DOHH2 (cell line): ENCODE data around the gene WFIKKN2.

ENCODE experiments used
- H3F3A ChIP-seq: fragments of 200-600 bp; sonication (generic), shearing (Covaris generic); 2 replicates; pipeline ENCODE4 v1.6.0; 2016; ENCODE audit warnings: antibody characterized with exemption, mild to moderate bottlenecking; ENCODE audit not compliant: control insufficient read depth, insufficient read depth
- H3K27ac ChIP-seq: fragments of 200-600 bp; sonication (generic); 2 replicates; pipeline ENCODE4 v1.5.1; 2014; ENCODE audit warnings: low read depth, mild to moderate bottlenecking, low read length, moderate library complexity
- H3K27me3 ChIP-seq: fragments of 200-600 bp; sonication (generic); 2 replicates; pipeline ENCODE4 v1.6.1; 2014; ENCODE audit warnings: mild to moderate bottlenecking, low read length, mixed read lengths; ENCODE audit not compliant: control insufficient read depth
- H3K36me3 ChIP-seq: fragments of 200-600 bp; sonication (generic); 2 replicates; pipeline ENCODE4 v1.6.1; 2014; ENCODE audit warnings: mild to moderate bottlenecking, low read length, moderate library complexity, mixed read lengths; ENCODE audit not compliant: control insufficient read depth
- H3K4me1 ChIP-seq: fragments of 200-600 bp; sonication (generic); 2 replicates; pipeline ENCODE4 v1.6.1; 2014; ENCODE audit warnings: mild to moderate bottlenecking, low read length, mixed read lengths; ENCODE audit not compliant: control insufficient read depth
- H3K4me2 ChIP-seq: fragments of 200-600 bp; sonication (generic); 2 replicates; pipeline ENCODE4 v1.6.0; 2014; ENCODE audit warnings: mild to moderate bottlenecking, low read length, moderate library complexity
- H3K4me3 ChIP-seq: fragments of 200-600 bp; sonication (generic); 2 replicates; pipeline ENCODE4 v1.5.1; 2014; ENCODE audit warnings: mild to moderate bottlenecking, low read length, mixed read lengths
- H3K79me2 ChIP-seq: fragments of 200-600 bp; sonication (generic); 2 replicates; pipeline ENCODE4 v1.6.1; 2014; ENCODE audit warnings: mild to moderate bottlenecking, low read length, mixed read lengths; ENCODE audit not compliant: control insufficient read depth
- H3K9me2 ChIP-seq: fragments of 200-600 bp; sonication (generic); replicated peaks from 2 replicates; pipeline ENCODE4 v1.6.1; 2014; ENCODE audit warnings: mild to moderate bottlenecking, low read length, mixed read lengths; ENCODE audit not compliant: control insufficient read depth
- H3K9me3 ChIP-seq: fragments of 200-600 bp; sonication (generic); 2 replicates; pipeline ENCODE4 v1.6.1; 2014; ENCODE audit warnings: antibody characterized with exemption, low read length, mixed read lengths; ENCODE audit not compliant: control insufficient read depth, insufficient read depth
- H4K20me1 ChIP-seq: fragments of 200-600 bp; sonication (generic); 2 replicates; pipeline ENCODE4 v1.6.0; 2014; ENCODE audit warnings: low read depth, mild to moderate bottlenecking, antibody characterized with exemption, low read length, moderate library complexity; ENCODE audit not compliant: control insufficient read depth, insufficient read depth
- EZH2phosphoT487 ChIP-seq: fragments of 200-600 bp; sonication (generic); IDR thresholded peaks from 2 replicates; pipeline ENCODE4 v1.6.1; 2017; ENCODE audit warnings: borderline replicate concordance, mild to moderate bottlenecking, antibody characterized with exemption, low read length, moderate library complexity, mixed read lengths
- TF ChIP-seq, protein P1 (sequence below): fragments of 200-600 bp; sonication (generic); IDR thresholded peaks from one replicate; pipeline ENCODE4 v1.5.1; 2014; ENCODE audit warnings: antibody characterized with exemption, mild to moderate bottlenecking, low read depth, low read length; ENCODE audit not compliant: poor library complexity, severe bottlenecking

The WFIKKN2 gene

DNA sequence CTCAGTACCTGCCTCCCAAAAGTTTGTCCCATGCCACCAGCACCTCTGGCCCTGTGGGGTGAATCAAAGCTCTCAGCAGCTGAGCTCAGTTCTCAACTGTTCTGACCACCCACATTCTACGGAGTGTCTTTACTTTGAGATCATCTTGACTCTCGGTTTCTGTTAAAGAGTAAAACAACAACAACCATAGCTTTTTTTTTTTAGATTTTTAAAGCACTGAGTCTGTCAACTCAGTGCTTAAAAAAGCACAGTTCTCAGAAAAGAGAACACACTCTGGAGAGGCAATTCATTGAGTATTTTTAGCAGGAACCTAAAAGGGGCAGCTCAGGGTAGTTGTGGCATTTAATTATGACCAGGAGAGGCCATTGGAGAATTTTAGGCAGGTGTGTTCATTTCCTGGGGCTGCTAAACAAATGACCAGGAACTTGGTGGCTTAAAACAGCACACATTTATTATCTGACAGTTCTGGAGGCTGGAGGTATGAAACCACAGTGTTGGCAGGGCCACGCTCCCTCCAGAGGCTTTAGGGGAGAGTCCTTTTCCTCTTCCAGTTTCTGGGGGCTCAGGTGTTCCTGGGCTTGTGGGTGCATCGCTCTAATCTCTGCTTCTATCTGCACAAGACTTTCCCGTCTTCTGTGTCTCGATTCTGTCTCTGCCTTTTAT, 6.7 kb upstream of the WFIKKN2 start:
- TF ChIP-seq, protein P1, sequence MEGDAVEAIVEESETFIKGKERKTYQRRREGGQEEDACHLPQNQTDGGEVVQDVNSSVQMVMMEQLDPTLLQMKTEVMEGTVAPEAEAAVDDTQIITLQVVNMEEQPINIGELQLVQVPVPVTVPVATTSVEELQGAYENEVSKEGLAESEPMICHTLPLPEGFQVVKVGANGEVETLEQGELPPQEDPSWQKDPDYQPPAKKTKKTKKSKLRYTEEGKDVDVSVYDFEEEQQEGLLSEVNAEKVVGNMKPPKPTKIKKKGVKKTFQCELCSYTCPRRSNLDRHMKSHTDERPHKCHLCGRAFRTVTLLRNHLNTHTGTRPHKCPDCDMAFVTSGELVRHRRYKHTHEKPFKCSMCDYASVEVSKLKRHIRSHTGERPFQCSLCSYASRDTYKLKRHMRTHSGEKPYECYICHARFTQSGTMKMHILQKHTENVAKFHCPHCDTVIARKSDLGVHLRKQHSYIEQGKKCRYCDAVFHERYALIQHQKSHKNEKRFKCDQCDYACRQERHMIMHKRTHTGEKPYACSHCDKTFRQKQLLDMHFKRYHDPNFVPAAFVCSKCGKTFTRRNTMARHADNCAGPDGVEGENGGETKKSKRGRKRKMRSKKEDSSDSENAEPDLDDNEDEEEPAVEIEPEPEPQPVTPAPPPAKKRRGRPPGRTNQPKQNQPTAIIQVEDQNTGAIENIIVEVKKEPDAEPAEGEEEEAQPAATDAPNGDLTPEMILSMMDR, result no peak
- TF ChIP-seq EZH2phosphoT487, result no peak
- no peaks in the 10 kb centered on the region for H3K9me3 ChIP-seq
- H3K4me2 ChIP-seq, result no peak overlapping the region
- H3K79me2 ChIP-seq, result no peaks in the 10 kb centered on the region
- no peak overlapping the region for H3K27ac ChIP-seq
- H3K4me3 ChIP-seq, result no peak overlapping the region
- H3K9me2 ChIP-seq, result no peaks in the 10 kb centered on the region
- H3K4me1 ChIP-seq, result no peaks in the 10 kb centered on the region
- no peaks in the 10 kb centered on the region for H3K27me3 ChIP-seq
- no peaks in the 10 kb centered on the region for H4K20me1 ChIP-seq
- no peaks in the 10 kb centered on the region for H3K36me3 ChIP-seq
- no peaks in the 10 kb centered on the region for H3F3A ChIP-seq

DNA sequence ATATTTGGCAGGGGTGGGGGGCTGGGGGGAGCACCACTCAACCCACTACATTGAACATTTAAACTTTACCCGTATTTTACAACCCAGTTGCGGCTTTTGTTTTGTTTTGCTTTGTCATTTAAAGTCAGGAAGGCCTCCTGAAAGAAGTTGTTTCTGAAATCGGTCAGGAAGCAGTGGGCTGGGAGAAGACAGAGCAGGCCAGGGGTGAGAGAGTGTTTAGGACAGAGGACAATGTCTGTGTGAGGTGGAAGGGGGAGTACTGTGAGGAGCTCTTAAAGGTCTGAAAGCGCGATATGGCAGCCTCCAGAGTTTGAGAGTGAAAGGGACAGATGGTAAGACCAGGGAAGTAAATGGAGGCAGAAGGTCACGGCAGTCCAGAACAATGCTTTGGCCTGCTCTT, 6.1 kb upstream of the WFIKKN2 start:
- Histone ChIP-seq H3K9me3 (no peaks in the 10 kb centered on the region), H3K27me3 (no peaks in the 10 kb centered on the region), H3K4me1 (no peaks in the 10 kb centered on the region), H3K4me2 (no peak overlapping the region), H3F3A (no peaks in the 10 kb centered on the region), H3K27ac (no peak overlapping the region), H4K20me1 (no peaks in the 10 kb centered on the region), H3K4me3 (no peak overlapping the region), H3K79me2 (no peaks in the 10 kb centered on the region), H3K36me3 (no peaks in the 10 kb centered on the region), H3K9me2 (no peaks in the 10 kb centered on the region)
- TF ChIP-seq EZH2phosphoT487, result no peak
- TF ChIP-seq, protein P1, result no peak

DNA sequence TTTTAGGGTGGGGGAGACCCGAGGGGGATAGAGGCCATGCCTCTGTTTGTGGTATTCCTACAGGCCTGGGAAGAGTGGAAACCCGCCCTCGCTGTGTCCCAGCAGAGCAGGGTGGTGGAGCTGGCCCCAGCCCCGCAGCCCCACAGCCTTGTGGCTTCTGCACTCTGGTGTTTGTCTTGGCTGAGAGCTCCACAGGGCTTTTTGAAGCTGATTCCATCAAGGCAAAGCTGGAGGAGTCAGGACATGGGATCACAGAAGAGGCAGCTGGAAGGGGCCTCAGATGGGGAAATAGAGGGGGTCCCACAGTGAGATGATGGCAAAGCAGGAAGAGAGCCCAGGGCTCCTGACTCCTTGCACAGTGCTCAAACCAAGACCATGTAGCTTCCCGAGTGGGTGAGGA, 5.0 kb upstream of the WFIKKN2 start:
- H3K4me2 ChIP-seq, result no peak overlapping the region
- no peaks in the 10 kb centered on the region for H3K36me3 ChIP-seq
- no peaks in the 10 kb centered on the region for H3K27me3 ChIP-seq
- no peaks in the 10 kb centered on the region for H4K20me1 ChIP-seq
- no peaks in the 10 kb centered on the region for H3F3A ChIP-seq
- TF ChIP-seq EZH2phosphoT487, result no peak
- TF ChIP-seq, protein P1, result no peak
- H3K4me3 ChIP-seq, result no peak overlapping the region
- no peaks in the 10 kb centered on the region for H3K79me2 ChIP-seq
- H3K4me1 ChIP-seq, result no peaks in the 10 kb centered on the region
- no peaks in the 10 kb centered on the region for H3K9me2 ChIP-seq
- no peak overlapping the region for H3K27ac ChIP-seq
- H3K9me3 ChIP-seq, result no peaks in the 10 kb centered on the region

DNA sequence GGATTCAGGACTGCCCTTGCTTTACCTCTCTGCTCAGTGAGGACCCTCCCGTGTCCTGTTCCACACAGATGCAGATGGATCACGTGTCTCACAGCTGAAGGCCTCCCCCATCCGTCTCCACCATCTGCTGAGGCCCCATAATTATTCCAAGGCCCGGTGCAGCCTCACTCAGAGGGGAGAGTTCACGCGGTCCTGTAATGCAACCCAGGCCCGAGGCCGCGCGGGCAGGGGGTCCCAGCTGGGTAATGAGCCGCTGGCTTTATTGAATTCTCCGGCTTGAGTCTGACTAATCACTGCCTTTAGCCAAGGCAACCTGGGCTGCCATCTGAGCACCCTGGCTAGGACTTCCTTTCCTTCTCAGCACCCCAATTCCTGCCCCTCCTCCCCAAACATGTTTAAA, 4.4 kb upstream of the WFIKKN2 start:
- Histone ChIP-seq H3K9me3 (no peaks in the 10 kb centered on the region), H3K4me3 (no peak overlapping the region), H3K9me2 (no peaks in the 10 kb centered on the region), H3K36me3 (no peaks in the 10 kb centered on the region), H3K27me3 (no peaks in the 10 kb centered on the region), H3F3A (no peaks in the 10 kb centered on the region), H3K79me2 (no peaks in the 10 kb centered on the region), H4K20me1 (no peaks in the 10 kb centered on the region), H3K4me2 (no peak overlapping the region), H3K27ac (no peak overlapping the region), H3K4me1 (no peaks in the 10 kb centered on the region)
- TF ChIP-seq EZH2phosphoT487, result no peak
- TF ChIP-seq, protein P1, result no peak
